ENCODE results near the gene METTL8.

METTL8 gene

GRCh38 chr2:171310889-171311288 lies 122.9 kb downstream of the METTL8 start:
- H3K4me1 ChIP-seq (ENCODE audit: insufficient read depth, low read length): peaks cover 15% of the 10 kb centered on the region
- H3K36me3 ChIP-seq (ENCODE audit: insufficient read depth, low read length): 0 out of 2 replicates have a peak, but pooled peaks cover 4% of the 10 kb centered on the region
- peaks cover 15% of the 10 kb centered on the region for H3K9me3 ChIP-seq (ENCODE audit: control insufficient read depth, insufficient read depth, low read length)
- no peak overlapping the region for H3K9ac ChIP-seq (ENCODE audit: low read depth, low read length)

DNA sequence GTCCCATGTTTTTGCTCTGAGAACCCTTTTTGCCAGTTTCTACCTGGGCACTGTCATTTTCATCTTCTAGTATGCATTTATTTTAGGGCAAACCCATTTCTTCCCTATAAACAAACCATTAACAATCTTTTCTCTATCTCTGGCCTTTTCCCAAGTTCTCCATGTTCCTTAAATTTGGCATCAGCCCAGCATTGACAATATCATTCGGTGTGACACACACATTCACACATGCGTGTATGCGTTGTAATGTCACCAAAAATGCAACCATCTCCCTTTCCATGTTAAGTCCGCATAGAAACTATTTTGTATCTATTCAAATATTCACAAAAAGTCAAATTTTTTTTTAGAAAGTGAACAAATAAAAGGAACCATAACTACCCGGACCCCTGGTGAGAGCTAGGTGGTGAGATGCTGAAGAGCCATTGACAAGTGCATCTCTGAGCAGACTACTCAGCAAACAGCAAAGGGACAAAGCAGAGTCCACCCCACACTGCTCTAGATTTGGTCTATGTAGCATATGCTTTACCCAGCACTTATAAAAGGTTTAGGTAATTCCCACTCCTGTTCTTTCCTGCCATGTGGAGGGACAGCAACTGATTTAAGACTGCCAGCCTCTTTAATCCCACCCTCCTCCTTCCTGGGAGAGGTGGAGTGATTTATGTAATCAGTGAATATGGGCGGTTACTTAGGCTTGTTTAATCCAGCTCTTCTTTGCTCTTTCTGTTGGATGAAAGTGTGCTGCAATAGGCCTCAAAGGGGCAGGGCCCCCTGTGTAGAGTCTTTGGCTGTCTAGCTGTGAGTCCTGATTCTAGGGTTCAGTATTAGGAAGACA lies 124.1 kb downstream of the METTL8 start:
- 0 out of 2 replicates have a peak, but pooled peaks cover 4% of the 10 kb centered on the region for H3K36me3 ChIP-seq (ENCODE audit: insufficient read depth, low read length)
- H3K4me1 ChIP-seq (ENCODE audit: insufficient read depth, low read length): peaks cover 3% of the 10 kb centered on the region

GRCh38 chr2:171308280-171309054 lies 125.3 kb downstream of the METTL8 start:
- Histone ChIP-seq H3K9ac (ENCODE audit: low read depth, low read length) (no peak overlapping the region), H3K4me1 (ENCODE audit: insufficient read depth, low read length) (no peaks in the 10 kb centered on the region)

More for the DNA sequence above, 124.1 kb downstream of the METTL8 start:
- no peak overlapping the region for H3K9ac ChIP-seq (ENCODE audit: low read depth, low read length)
- peaks cover 15% of the 10 kb centered on the region for H3K9me3 ChIP-seq (ENCODE audit: control insufficient read depth, insufficient read depth, low read length)

GRCh38 chr2:171307560-171307959 lies 126.2 kb downstream of the METTL8 start:
- H3K9me3 ChIP-seq (ENCODE audit: control insufficient read depth, insufficient read depth, low read length): peaks cover 9% of the 10 kb centered on the region

More at GRCh38 chr2:171308280-171309054, 125.3 kb downstream of the METTL8 start:
- peaks cover 9% of the 10 kb centered on the region for H3K9me3 ChIP-seq (ENCODE audit: control insufficient read depth, insufficient read depth, low read length)
- 0 out of 2 replicates have a peak, but pooled peaks cover 4% of the 10 kb centered on the region for H3K36me3 ChIP-seq (ENCODE audit: insufficient read depth, low read length)

DNA sequence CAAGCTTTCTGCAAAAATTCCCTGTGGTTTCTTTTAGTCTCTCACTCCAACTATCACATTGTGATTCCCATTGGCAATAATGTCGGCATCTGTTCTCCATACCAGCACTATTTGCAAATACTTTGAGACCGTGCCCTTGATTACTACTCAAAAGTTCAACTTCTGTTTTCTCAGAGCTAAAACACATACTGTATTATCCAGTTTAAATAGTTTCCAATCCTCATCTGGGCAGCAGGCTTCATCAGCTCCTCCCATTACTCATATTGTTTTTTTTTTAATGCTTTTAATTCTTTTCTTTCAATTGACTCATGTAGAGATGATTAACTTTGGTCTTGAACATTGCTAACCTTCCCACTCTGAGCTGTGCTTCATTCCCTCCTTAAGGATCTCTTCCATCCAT lies 135.8 kb downstream of the METTL8 start:
- Histone ChIP-seq H3K9ac (ENCODE audit: low read depth, low read length) (no peak overlapping the region), H3K9me3 (ENCODE audit: control insufficient read depth, insufficient read depth, low read length) (no peaks in the 10 kb centered on the region), H3K36me3 (ENCODE audit: insufficient read depth, low read length) (no peaks in the 10 kb centered on the region), H3K4me1 (ENCODE audit: insufficient read depth, low read length) (0 out of 2 replicates have a peak, but pooled peaks cover 6% of the 10 kb centered on the region)

More at GRCh38 chr2:171307560-171307959, 126.2 kb downstream of the METTL8 start:
- Histone ChIP-seq H3K9ac (ENCODE audit: low read depth, low read length) (no peak overlapping the region), H3K4me1 (ENCODE audit: insufficient read depth, low read length) (no peaks in the 10 kb centered on the region), H3K36me3 (ENCODE audit: insufficient read depth, low read length) (0 out of 2 replicates have a peak, but pooled peaks cover 4% of the 10 kb centered on the region)

DNA sequence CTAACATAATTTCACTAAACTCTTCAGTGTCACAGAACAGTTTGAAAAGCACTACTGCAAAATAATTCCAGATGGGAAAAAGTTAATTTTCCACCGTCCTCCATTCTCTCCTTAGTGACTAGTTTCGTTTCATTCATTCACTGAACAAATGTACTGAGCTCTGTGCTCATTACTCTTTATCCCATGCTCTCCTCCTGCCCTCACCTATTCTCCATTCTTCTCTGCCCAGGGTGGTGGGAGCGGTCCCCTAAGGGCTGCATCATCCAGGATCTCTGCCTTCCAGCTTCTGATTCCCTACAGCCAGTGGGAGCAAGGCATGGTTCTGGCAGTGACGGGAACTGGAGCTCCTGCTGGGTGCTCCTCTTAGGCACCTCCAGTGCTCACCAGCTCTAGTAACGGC lies 139.2 kb downstream of the METTL8 start:
- H3K4me1 ChIP-seq (ENCODE audit: insufficient read depth, low read length): 0 out of 2 replicates have a peak, but pooled peaks cover 6% of the 10 kb centered on the region
- H3K36me3 ChIP-seq (ENCODE audit: insufficient read depth, low read length): no peaks in the 10 kb centered on the region
- no peaks in the 10 kb centered on the region for H3K9me3 ChIP-seq (ENCODE audit: control insufficient read depth, insufficient read depth, low read length)
- H3K9ac ChIP-seq (ENCODE audit: low read depth, low read length): no peak overlapping the region

- no peaks in the 10 kb centered on the region for H3K36me3 ChIP-seq (ENCODE audit: insufficient read depth, low read length)
- 0 out of 2 replicates have a peak, but pooled peaks cover 6% of the 10 kb centered on the region for H3K4me1 ChIP-seq (ENCODE audit: insufficient read depth, low read length)
- no peak overlapping the region for H3K9ac ChIP-seq (ENCODE audit: low read depth, low read length)
- H3K9me3 ChIP-seq (ENCODE audit: control insufficient read depth, insufficient read depth, low read length): no peaks in the 10 kb centered on the region
These were observed 140.1 kb downstream of the METTL8 start for GRCh38 chr2:171293661-171294060.

GRCh38 chr2:171289991-171290390 lies 143.8 kb downstream of the METTL8 start:
- Histone ChIP-seq H3K36me3 (ENCODE audit: insufficient read depth, low read length) (no peaks in the 10 kb centered on the region), H3K4me1 (ENCODE audit: insufficient read depth, low read length) (0 out of 2 replicates have a peak, but pooled peaks cover 6% of the 10 kb centered on the region), H3K9ac (ENCODE audit: low read depth, low read length) (no peak overlapping the region)

GRCh38 chr2:171289316-171289715 lies 144.5 kb downstream of the METTL8 start:
- Histone ChIP-seq H3K4me1 (ENCODE audit: insufficient read depth, low read length) (0 out of 2 replicates have a peak, but pooled peaks cover 6% of the 10 kb centered on the region), H3K36me3 (ENCODE audit: insufficient read depth, low read length) (no peaks in the 10 kb centered on the region), H3K9ac (ENCODE audit: low read depth, low read length) (no peak overlapping the region), H3K9me3 (ENCODE audit: control insufficient read depth, insufficient read depth, low read length) (no peaks in the 10 kb centered on the region; the same call in 1 of the 2 replicates)

More at GRCh38 chr2:171289991-171290390, 143.8 kb downstream of the METTL8 start:
- H3K9me3 ChIP-seq (ENCODE audit: control insufficient read depth, insufficient read depth, low read length): no peaks in the 10 kb centered on the region; the same call in 1 of the 2 replicates

- no peaks in the 10 kb centered on the region; the same call in 1 of the 2 replicates for H3K9me3 ChIP-seq (ENCODE audit: control insufficient read depth, insufficient read depth, low read length)
- no peak overlapping the region for H3K9ac ChIP-seq (ENCODE audit: low read depth, low read length)
- no peaks in the 10 kb centered on the region for H3K36me3 ChIP-seq (ENCODE audit: insufficient read depth, low read length)
- no peaks in the 10 kb centered on the region for H3K4me1 ChIP-seq (ENCODE audit: insufficient read depth, low read length)
These were observed 146.2 kb downstream of the METTL8 start for GRCh38 chr2:171287611-171288010.

- no peaks in the 10 kb centered on the region for H3K4me1 ChIP-seq (ENCODE audit: insufficient read depth, low read length)
- no peak overlapping the region for H3K9ac ChIP-seq (ENCODE audit: low read depth, low read length)
- H3K36me3 ChIP-seq (ENCODE audit: insufficient read depth, low read length): no peaks in the 10 kb centered on the region
- no peaks in the 10 kb centered on the region; the same call in 1 of the 2 replicates for H3K9me3 ChIP-seq (ENCODE audit: control insufficient read depth, insufficient read depth, low read length)
These were observed 146.7 kb downstream of the METTL8 start for GRCh38 chr2:171287036-171287571.

DNA sequence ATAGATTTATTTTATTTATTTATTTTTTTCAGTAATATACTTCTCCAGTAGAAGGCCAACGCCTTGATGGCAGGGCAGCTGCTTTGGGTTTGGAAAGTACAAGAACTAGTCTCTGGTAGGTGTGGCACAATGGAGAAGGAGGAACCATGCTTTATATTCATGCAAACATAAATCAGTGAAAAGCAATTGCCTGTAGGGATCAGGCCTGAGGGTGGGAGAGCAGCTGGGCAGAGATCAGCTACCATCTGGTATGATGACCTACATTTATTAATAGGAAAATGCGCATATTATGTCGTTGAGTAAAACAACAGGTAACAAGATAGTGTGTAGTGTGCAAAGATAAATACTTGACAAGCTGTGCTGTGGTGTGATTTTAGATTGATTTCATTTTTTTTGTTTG lies 152.7 kb downstream of the METTL8 start:
- Histone ChIP-seq H3K9ac (ENCODE audit: low read depth, low read length) (no peak overlapping the region), H3K36me3 (ENCODE audit: insufficient read depth, low read length) (no peaks in the 10 kb centered on the region), H3K9me3 (ENCODE audit: control insufficient read depth, insufficient read depth, low read length) (no peaks in the 10 kb centered on the region; the same call in 1 of the 2 replicates), H3K4me1 (ENCODE audit: insufficient read depth, low read length) (no peaks in the 10 kb centered on the region)

GRCh38 chr2:171279983-171280790 lies 153.6 kb downstream of the METTL8 start:
- Histone ChIP-seq H3K36me3 (ENCODE audit: insufficient read depth, low read length) (no peaks in the 10 kb centered on the region), H3K9ac (ENCODE audit: low read depth, low read length) (no peak overlapping the region), H3K4me1 (ENCODE audit: insufficient read depth, low read length) (no peaks in the 10 kb centered on the region), H3K9me3 (ENCODE audit: control insufficient read depth, insufficient read depth, low read length) (no peaks in the 10 kb centered on the region)

Data from ES-I3 (cell line).